Upper lobe of left lung (tissue), 6 donors: ENCODE data around the gene TWIST1. TPM values are rescaled to one million over a fixed set of nuclear protein-coding genes. Genes with fewer than 3 reads are reported as not detected.

ENCODE experiments used
- ATAC-seq, 2 donors: fragments of 200-7000 bp; cut with Tn5 transposase; one replicate each; pipeline ENCODE4 v1.9.1; 2022; ENCODE audit warnings: mild to moderate bottlenecking in 2 of 2, moderate library complexity in 2 of 2; ENCODE audit not compliant: low FRiP score in 2 of 2
- DNase-seq, 2 donors: peaks; one replicate each; pipeline ENCODE4 v3.0.0-alpha.2; 2019 to 2020
- H3K27ac ChIP-seq, 4 donors: fragments of 200-600 bp; sonication (generic); one replicate each; pipeline ENCODE4 v1.5.1; 2016 to 2019
- H3K27me3 ChIP-seq, 4 donors: fragments of 200-600 bp; sonication (generic); one replicate each; pipeline ENCODE4 v1.5.1; 2017 to 2019
- H3K36me3 ChIP-seq, 4 donors: fragments of 200-600 bp; sonication (generic); one replicate each; pipeline ENCODE4 v1.5.1; 2016 to 2019
- H3K4me1 ChIP-seq, 4 donors: fragments of 200-600 bp; sonication (generic); one replicate each; pipeline ENCODE4 v1.5.1; 2018 to 2019
- H3K4me3 ChIP-seq, 4 donors: fragments of 200-600 bp; sonication (generic); one replicate each; pipeline ENCODE4 v1.5.1; 2017 to 2019; ENCODE audit warnings: mild to moderate bottlenecking in 2 of 4, moderate library complexity in 1 of 4
- H3K9me3 ChIP-seq, 4 donors: fragments of 200-600 bp; sonication (generic); one replicate each; pipeline ENCODE4 v1.5.1; 2018 to 2019
- CTCF ChIP-seq, 6 experiments: fragments of 450-650 bp in 4 of 6; fragments of 200-600 bp in 2 of 6; sonication (generic) in 2 of 6; IDR thresholded peaks; one replicate each; pipeline ENCODE4 v1.5.1; 2016 to 2019; ENCODE audit warnings: antibody characterized with exemption in 6 of 6
- EP300 ChIP-seq, 4 donors: sonication (generic); formaldehyde crosslinking; IDR thresholded peaks; one replicate each; pipeline ENCODE4 v1.5.1; 2017; ENCODE audit warnings: antibody characterized with exemption in 4 of 4, control low read depth in 2 of 4
- POLR2A ChIP-seq, 4 donors: fragments of 450-650 bp; IDR thresholded peaks; one replicate each; pipeline ENCODE4 v1.5.1; 2016 to 2017; ENCODE audit warnings: antibody characterized with exemption in 4 of 4, mild to moderate bottlenecking in 2 of 4
- POLR2AphosphoS5 ChIP-seq, 2 donors: sonication (generic); formaldehyde crosslinking; IDR thresholded peaks; one replicate each; pipeline ENCODE4 v1.5.1; 2017; ENCODE audit warnings: antibody characterized with exemption in 2 of 2
- WGBS, 2 donors: methylation state at CpG; one replicate each; pipeline ENCODE4 v1.1.5; 2017 to 2018; 5-methylcytosine and 5-hydroxymethylcytosine counted together
- total RNA-seq, 6 donors: library from RNA; depleted of rRNA in 4 of 6; stranded (reverse); fragments of >200 nt in 4 of 6; gene quantifications; one replicate each; pipeline versions ENCODE4 v1.1.0 to v1.2.1, GENCODE V29; 2016 to 2021
- donor health status: DM: no; HTN: no; CAD: no; lungs with moderate emphysema.
- donor health status: DM: no; HTN: yes; CAD: no; lungs with severe emphysema.

Gene TWIST1
- total RNA-seq, 6 donors from 2014 or later: 0.77 to 0.98 TPM; not detected in 4

- no peak for DNase-seq
- Histone ChIP-seq H3K4me1 (no peaks in the 10 kb centered on the region), H3K9me3 (no peaks in the 10 kb centered on the region), H3K36me3 (no peaks in the 10 kb centered on the region), H3K4me3 (no peak overlapping the region), H3K27ac (no peak overlapping the region), H3K27me3 (no peaks in the 10 kb centered on the region)
- TF ChIP-seq POLR2A (IDR thresholded peaks at IDR 0.05): no peak
- TF ChIP-seq CTCF (IDR thresholded peaks at IDR 0.05): no peak
- TF ChIP-seq EP300 (IDR thresholded peaks at IDR 0.05): no peak
- TF ChIP-seq POLR2AphosphoS5 (IDR thresholded peaks at IDR 0.05): no peak
- no peak for ATAC-seq
- WGBS, 2 donors: 72 to 92% methylated on average over 1 of the region's 1 CpG
These were observed 11.4 kb upstream of the TWIST1 start for GRCh38 chr7:19128856-19129255.

- Histone ChIP-seq H3K4me1 (peaks cover 10 to 20% (median 11%) of the 10 kb centered on the region in 4 donors), H3K36me3 (no peaks in the 10 kb centered on the region), H3K27ac (no peak overlapping the region), H3K4me3 (no peak overlapping the region), H3K27me3 (peaks cover 0 to 24% (median 13%) of the 10 kb centered on the region in 4 donors), H3K9me3 (no peaks in the 10 kb centered on the region)
- no peak for TF ChIP-seq POLR2AphosphoS5 (IDR thresholded peaks at IDR 0.05)
- TF ChIP-seq POLR2A (IDR thresholded peaks at IDR 0.05): no peak
- no peak for TF ChIP-seq EP300 (IDR thresholded peaks at IDR 0.05)
- TF ChIP-seq CTCF (IDR thresholded peaks at IDR 0.05): no peak
- ATAC-seq (no peak), DNase-seq (no peak)
- WGBS, 2 donors: 41 to 43% methylated on average over 2 of the region's 2 CpGs
These were observed 4.6 kb upstream of the TWIST1 start for GRCh38 chr7:19121977-19122588.

GRCh38 chr7:19119870-19120486 lies 2.5 kb upstream of the TWIST1 start:
- peaks cover 0 to 37% (median 20%) of the 10 kb centered on the region in 4 donors for H3K27me3 ChIP-seq

GRCh38 chr7:19119372-19119771 lies 1.9 kb upstream of the TWIST1 start:
- peaks cover 0 to 39% (median 20%) of the 10 kb centered on the region in 4 donors for H3K27me3 ChIP-seq
- 11 to 21% methylated on average over 8 of the region's 8 CpGs for WGBS, 2 donors
- H3K9me3 ChIP-seq: no peaks in the 10 kb centered on the region
- no peak overlapping the region for H3K27ac ChIP-seq
- no peak for DNase-seq
- no peak for ATAC-seq
- no peak overlapping the region for H3K4me3 ChIP-seq
- H3K4me1 ChIP-seq: peaks cover 19 to 35% (median 20%) of the 10 kb centered on the region in 4 donors
- TF ChIP-seq POLR2AphosphoS5 (IDR thresholded peaks at IDR 0.05): no peak
- no peak for TF ChIP-seq POLR2A (IDR thresholded peaks at IDR 0.05)
- no peak for TF ChIP-seq EP300 (IDR thresholded peaks at IDR 0.05)
- TF ChIP-seq CTCF (IDR thresholded peaks at IDR 0.05): no peak
- no peaks in the 10 kb centered on the region for H3K36me3 ChIP-seq

More at GRCh38 chr7:19119870-19120486, 2.5 kb upstream of the TWIST1 start:
- Histone ChIP-seq H3K4me3 (no peak overlapping the region), H3K27ac (no peak overlapping the region), H3K36me3 (no peaks in the 10 kb centered on the region), H3K9me3 (no peaks in the 10 kb centered on the region), H3K4me1 (peaks cover 19 to 35% (median 20%) of the 10 kb centered on the region in 4 donors)
- no peak for DNase-seq
- ATAC-seq: no peak
- 19 to 25% methylated on average over 8 to 10 of the region's 10 CpGs for WGBS, 2 donors
- TF ChIP-seq POLR2A (IDR thresholded peaks at IDR 0.05) (no peak), POLR2AphosphoS5 (IDR thresholded peaks at IDR 0.05) (no peak), EP300 (IDR thresholded peaks at IDR 0.05) (no peak), CTCF (IDR thresholded peaks at IDR 0.05) (no peak)
